ENCODE results near the gene PTPN1.

DNA sequence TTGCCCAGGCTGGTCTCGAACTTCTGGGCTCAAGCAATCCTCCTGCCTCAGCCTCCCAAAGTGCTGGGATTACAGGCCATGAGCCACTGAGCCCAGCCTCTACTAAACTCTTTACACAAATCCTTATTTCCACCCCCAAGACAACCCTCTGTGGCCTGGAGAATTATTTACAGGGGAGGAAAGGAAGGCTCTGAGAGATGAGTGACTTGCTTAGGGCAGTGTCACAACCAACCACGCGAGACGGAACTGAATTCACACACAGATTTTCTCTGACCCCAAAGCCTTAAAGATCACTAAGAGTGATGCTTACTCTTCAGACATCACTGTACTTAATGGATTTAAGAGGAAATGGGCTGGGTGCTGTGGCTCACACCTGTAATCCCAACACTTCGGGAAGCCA, 95.0 kb downstream of the PTPN1 start:
- TF ChIP-seq, protein P1, sequence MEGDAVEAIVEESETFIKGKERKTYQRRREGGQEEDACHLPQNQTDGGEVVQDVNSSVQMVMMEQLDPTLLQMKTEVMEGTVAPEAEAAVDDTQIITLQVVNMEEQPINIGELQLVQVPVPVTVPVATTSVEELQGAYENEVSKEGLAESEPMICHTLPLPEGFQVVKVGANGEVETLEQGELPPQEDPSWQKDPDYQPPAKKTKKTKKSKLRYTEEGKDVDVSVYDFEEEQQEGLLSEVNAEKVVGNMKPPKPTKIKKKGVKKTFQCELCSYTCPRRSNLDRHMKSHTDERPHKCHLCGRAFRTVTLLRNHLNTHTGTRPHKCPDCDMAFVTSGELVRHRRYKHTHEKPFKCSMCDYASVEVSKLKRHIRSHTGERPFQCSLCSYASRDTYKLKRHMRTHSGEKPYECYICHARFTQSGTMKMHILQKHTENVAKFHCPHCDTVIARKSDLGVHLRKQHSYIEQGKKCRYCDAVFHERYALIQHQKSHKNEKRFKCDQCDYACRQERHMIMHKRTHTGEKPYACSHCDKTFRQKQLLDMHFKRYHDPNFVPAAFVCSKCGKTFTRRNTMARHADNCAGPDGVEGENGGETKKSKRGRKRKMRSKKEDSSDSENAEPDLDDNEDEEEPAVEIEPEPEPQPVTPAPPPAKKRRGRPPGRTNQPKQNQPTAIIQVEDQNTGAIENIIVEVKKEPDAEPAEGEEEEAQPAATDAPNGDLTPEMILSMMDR (IDR thresholded peaks at IDR 0.05): no peak
- no peak for TF ChIP-seq POLR2A (IDR thresholded peaks at IDR 0.05)
- TF ChIP-seq POLR2AphosphoS5 (IDR thresholded peaks at IDR 0.05): no peak
- TF ChIP-seq EP300 (IDR thresholded peaks at IDR 0.05): no peak

Data from stomach (tissue), 4 donors.